K562 (cell line): ENCODE results near the gene C16orf95. TPM values are rescaled to one million over a fixed set of nuclear protein-coding genes. Genes with fewer than 3 reads are reported as not detected.

Experiments
- ATAC-seq: fragments of 200-7000 bp; cut with Tn5 transposase; 3 replicates; pipeline ENCODE4 v1.9.1; 2020; ENCODE audit warnings: moderate library complexity
- BruUV-seq: library from RNA; stranded (reverse); fragments of 400-500 nt; replicated peaks from 2 replicates; lab custom pipeline; 2021; lab: Mats Ljungman, UMichigan
- CTCF ChIA-PET: fragments of 300-600 bp; formaldehyde crosslinking; extraction: SDS; loops from one replicate; lab custom pipeline; 2021; ENCODE audit warnings: low intra/inter-chr PET ratio; lab: Yijun Ruan, JAX
- POLR2A ChIA-PET: fragments of 300-600, 350-650 bp; sonication (Branson Sonifier 250); formaldehyde crosslinking; extraction: SDS; loops from one replicate; lab custom pipeline; 2021; ENCODE audit warnings: antibody characterized with exemption, inconsistent platforms; lab: Yijun Ruan, JAX
- DNase-seq, 4 experiments: peaks; one replicate each; pipeline versions ENCODE4 v3.0.0 to v3.0.0-alpha.2; 2011 to 2018; ENCODE audit warnings: low spot score in 3 of 4, mixed read lengths in 3 of 4; ENCODE audit errors: extremely low read depth in 1 of 4
- FAIRE-seq: peaks from 2 replicates; lab custom pipeline; 2011; peaks lifted over from hg19 to GRCh38; lab: Jason Lieb, UNC
- H2AFZ ChIP-seq: 2 replicates; pipeline ENCODE4 v1.6.0; 2011; ENCODE audit warnings: low read depth, low read length, control low read depth, inconsistent platforms
- H3K27ac ChIP-seq: fragments of 200-600 bp; 3 replicates; pipeline ENCODE4 v1.8.0; 2011; ENCODE audit warnings: low read depth, mild to moderate bottlenecking, control low read depth, inconsistent platforms, low read length, moderate library complexity, mixed read lengths; ENCODE audit errors: extremely low read depth
- H3K27me3 ChIP-seq, 2 experiments: fragments of 300-600 bp in 1 of 2; 2 replicates in 1 of 2; 3 replicates in 1 of 2; pipeline versions ENCODE4 v1.6.0 to v1.8.0; 2011; ENCODE audit warnings: inconsistent platforms in 2 of 2, low read length in 2 of 2, mild to moderate bottlenecking in 1 of 2, mixed read lengths in 1 of 2, moderate library complexity in 1 of 2; ENCODE audit not compliant: control insufficient read depth in 2 of 2, insufficient read depth in 2 of 2
- H3K36me3 ChIP-seq: fragments of 300-600 bp; 3 replicates; pipeline ENCODE4 v1.8.0; 2011; ENCODE audit warnings: mild to moderate bottlenecking, low read length, inconsistent platforms; ENCODE audit not compliant: control insufficient read depth, insufficient read depth
- H3K4me1 ChIP-seq, 2 experiments: fragments of 200-600 bp in 1 of 2; replicated peaks in 1 of 2; 2 replicates in 1 of 2; 3 replicates in 1 of 2; pipeline versions ENCODE4 v1.5.1 to v1.8.0; 2011; ENCODE audit warnings: inconsistent platforms in 2 of 2, low read length in 2 of 2, mild to moderate bottlenecking in 1 of 2, mixed read lengths in 1 of 2, moderate library complexity in 1 of 2; ENCODE audit not compliant: control insufficient read depth in 2 of 2, insufficient read depth in 2 of 2
- H3K4me2 ChIP-seq: 2 replicates; pipeline ENCODE4 v1.6.1; 2011; ENCODE audit warnings: low read length, control low read depth, inconsistent platforms, mixed read lengths; ENCODE audit not compliant: insufficient read depth
- H3K4me3 ChIP-seq: fragments of 200-600 bp; sonication (generic), shearing (Covaris generic); 2 replicates; pipeline ENCODE4 v1.5.1; 2016; ENCODE audit warnings: control low read depth, inconsistent platforms
- H3K79me2 ChIP-seq: fragments of 200-600 bp; 3 replicates; pipeline ENCODE4 v1.8.0; 2011; ENCODE audit warnings: low read length, inconsistent platforms; ENCODE audit not compliant: control insufficient read depth, insufficient read depth
- H3K9ac ChIP-seq, 2 experiments: 2 replicates each; pipeline versions ENCODE4 v1.6.0 to v1.6.1; 2011; ENCODE audit warnings: low read depth in 2 of 2, low read length in 2 of 2, control low read depth in 1 of 2, inconsistent platforms in 1 of 2, mild to moderate bottlenecking in 1 of 2, mixed read lengths in 1 of 2; ENCODE audit not compliant: insufficient read depth in 1 of 2
- H3K9me1 ChIP-seq: one replicate; pipeline ENCODE4 v1.6.0; 2011; ENCODE audit warnings: inconsistent platforms, mild to moderate bottlenecking, low read length, moderate library complexity; ENCODE audit not compliant: control insufficient read depth, insufficient read depth
- H3K9me3 ChIP-seq: replicated peaks from 2 replicates; pipeline ENCODE4 v1.5.1; 2011; ENCODE audit warnings: low read depth, low read length, inconsistent platforms; ENCODE audit not compliant: control insufficient read depth, insufficient read depth
- H4K20me1 ChIP-seq: replicated peaks from 2 replicates; pipeline ENCODE4 v1.6.1; 2011; ENCODE audit warnings: low read length, inconsistent platforms, mixed read lengths; ENCODE audit not compliant: control insufficient read depth, insufficient read depth
- DLX4 ChIP-seq: fragments of 250-450 bp; sonication (Bioruptor Pico); IDR thresholded peaks from 2 replicates; pipeline ENCODE4 v1.6.1; 2021; ENCODE audit warnings: mild to moderate bottlenecking
- GTF2B ChIP-seq: IDR thresholded peaks from 2 replicates; pipeline ENCODE4 v1.6.1; 2011; ENCODE audit not compliant: insufficient read length; ENCODE audit errors: extremely low read depth
- L3MBTL2 ChIP-seq: fragments of 450-650 bp; IDR thresholded peaks from 2 replicates; pipeline ENCODE4 v1.6.1; 2016; ENCODE audit warnings: mild to moderate bottlenecking, moderate library complexity
- NCOA1 ChIP-seq: fragments of 450-650 bp; IDR thresholded peaks from 2 replicates; pipeline ENCODE4 v1.6.1; 2016; ENCODE audit warnings: low read depth
- POLR2H ChIP-seq: IDR thresholded peaks from 2 replicates; pipeline ENCODE4 v1.6.1; 2016; ENCODE audit warnings: missing genetic modification characterization, low read depth, mild to moderate bottlenecking, control low read depth, missing compliant biosample characterization, moderate library complexity
- TCF7 ChIP-seq: sonication (generic); IDR thresholded peaks from 2 replicates; pipeline ENCODE4 v1.6.1; 2016; ENCODE audit warnings: antibody characterized with exemption, borderline replicate concordance
- ZNF76 ChIP-seq: fragments of 250-450 bp; sonication (Bioruptor Pico); IDR thresholded peaks from 2 replicates; pipeline ENCODE4 v1.4.0; 2020; ENCODE audit warnings: mild to moderate bottlenecking, moderate library complexity, borderline replicate concordance
- WGBS: fragments of 100-300 bp; shearing (Covaris generic); methylation state at CpG from one replicate; pipeline ENCODE4 v1.1.6; 2016; ENCODE audit warnings: low coverage, mixed read lengths; ENCODE audit not compliant: insufficient coverage; ENCODE audit errors: missing lambda C conversion rate; 5-methylcytosine and 5-hydroxymethylcytosine counted together
- in situ Hi-C: fragments of 300-500 bp; cut with MboI; formaldehyde crosslinking; loops from 4 replicates; pipeline ENCODE4 v1.15.0; 2018; ENCODE audit warnings: inconsistent platforms, mixed read lengths
- intact Hi-C: fragments of 100-400 bp; cut with micrococcal nuclease; formaldehyde crosslinking; loops from 2 replicates; pipeline ENCODE4 v1.14.2; 2022
- polyA plus RNA-seq, 8 experiments: library from polyadenylated mRNA; depleted of rRNA in 4 of 8; stranded (reverse) in 5 of 8; unstranded in 3 of 8; fragments of >200 nt; fragmentation: Nextera tagmentation in 2 of 8; fragmentation: Illumina TruSeq in 1 of 8; extraction: Ambion mirVana in 2 of 8; extraction: Trizol in 1 of 8; gene quantifications; 2 replicates each; pipeline versions ENCODE4 v1.2.1 to v1.2.3, GENCODE V29; 2011 to 2014; ENCODE audit warnings: inconsistent platforms in 1 of 8, missing spikeins in 1 of 8
- total RNA-seq, 7 experiments: library from RNA; depleted of rRNA in 6 of 7; stranded (reverse); fragments of >200 nt in 6 of 7; fragmentation: Illumina TruSeq in 2 of 7; extraction: Trizol in 2 of 7; gene quantifications; 2 replicates each; pipeline versions ENCODE4 v1.2.1 to v1.2.3, GENCODE V29; 2011 to 2021; ENCODE audit warnings: low replicate concordance in 1 of 7
- TF ChIP-seq, protein P1 (sequence below): fragments of 150-350 bp; conservative IDR thresholded peaks from 2 replicates; pipeline ENCODE4 v1.6.1; 2014; ENCODE audit warnings: low read length
- TF ChIP-seq, protein P2 (sequence below): fragments of 450-650 bp; formaldehyde crosslinking; IDR thresholded peaks from 2 replicates; pipeline ENCODE4 v1.4.0; 2020; ENCODE audit warnings: mild to moderate bottlenecking, moderate library complexity

The C16orf95 gene
- total and polyA plus RNA-seq, 9 of the 15 experiments (the other 6 are each of a cell fraction or from before 2014, with no cell fraction given) = 6.5 to 20.5 (median 9.4) TPM

DNA sequence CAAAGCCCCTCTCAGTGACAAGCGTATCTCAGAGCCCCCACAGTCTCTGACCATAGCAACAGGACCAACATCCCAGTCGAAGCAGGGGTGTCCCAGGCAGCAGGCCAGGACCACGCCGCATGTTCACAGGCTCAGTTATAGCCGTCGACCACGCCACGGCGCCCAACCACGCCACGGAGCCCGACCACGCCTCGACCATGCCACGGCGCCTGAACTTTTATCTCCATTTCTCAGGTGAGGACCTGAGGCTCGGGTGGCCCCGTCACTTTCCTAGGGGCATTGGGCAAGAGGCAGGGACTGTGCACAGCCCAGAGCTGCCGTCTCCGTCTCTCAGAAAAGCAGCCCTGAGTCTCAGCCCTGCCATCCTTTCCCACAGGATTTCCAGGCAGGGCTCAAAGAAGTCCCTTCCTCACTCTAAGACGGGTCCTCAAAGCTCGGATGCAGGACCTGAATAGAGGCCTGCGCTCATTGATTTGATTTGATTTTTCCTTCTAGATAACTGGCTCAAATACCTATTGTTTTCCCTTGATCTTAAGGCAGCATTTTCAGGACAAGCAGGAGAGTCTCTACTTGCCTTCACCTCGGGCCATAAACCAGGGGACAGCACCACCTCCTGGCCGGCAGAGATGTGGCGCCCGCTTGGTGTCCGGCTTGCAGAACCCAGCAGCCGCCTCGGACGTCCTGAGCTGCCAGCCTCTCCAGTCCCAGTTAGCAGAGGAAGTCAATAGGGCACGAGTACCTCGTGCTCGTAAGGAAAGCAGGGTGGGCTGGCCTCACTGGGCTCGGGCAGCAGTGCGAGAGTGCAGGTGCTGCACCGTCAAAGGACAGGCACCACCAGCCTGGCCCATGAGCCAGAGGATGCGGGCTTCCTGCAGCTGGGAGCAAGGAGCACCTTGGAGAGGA lies 38.8 kb downstream of the C16orf95 start:
- FAIRE-seq = peak; percentile 90
- peak; percentile 100 for ATAC-seq
- in situ Hi-C loops = loop anchor here (10.0 kb wide), 1 partner anchor 714 kb away; the partner anchor contains the start of gene FOXC2
- TF ChIP-seq ZNF76 (CRISPR knock-in tag) (no peak), TCF7 (no peak), POLR2H (tag) (no peak), L3MBTL2 (no peak), GTF2B (no peak), DLX4 (no peak), NCOA1 (no peak)
- TF ChIP-seq, protein P1, sequence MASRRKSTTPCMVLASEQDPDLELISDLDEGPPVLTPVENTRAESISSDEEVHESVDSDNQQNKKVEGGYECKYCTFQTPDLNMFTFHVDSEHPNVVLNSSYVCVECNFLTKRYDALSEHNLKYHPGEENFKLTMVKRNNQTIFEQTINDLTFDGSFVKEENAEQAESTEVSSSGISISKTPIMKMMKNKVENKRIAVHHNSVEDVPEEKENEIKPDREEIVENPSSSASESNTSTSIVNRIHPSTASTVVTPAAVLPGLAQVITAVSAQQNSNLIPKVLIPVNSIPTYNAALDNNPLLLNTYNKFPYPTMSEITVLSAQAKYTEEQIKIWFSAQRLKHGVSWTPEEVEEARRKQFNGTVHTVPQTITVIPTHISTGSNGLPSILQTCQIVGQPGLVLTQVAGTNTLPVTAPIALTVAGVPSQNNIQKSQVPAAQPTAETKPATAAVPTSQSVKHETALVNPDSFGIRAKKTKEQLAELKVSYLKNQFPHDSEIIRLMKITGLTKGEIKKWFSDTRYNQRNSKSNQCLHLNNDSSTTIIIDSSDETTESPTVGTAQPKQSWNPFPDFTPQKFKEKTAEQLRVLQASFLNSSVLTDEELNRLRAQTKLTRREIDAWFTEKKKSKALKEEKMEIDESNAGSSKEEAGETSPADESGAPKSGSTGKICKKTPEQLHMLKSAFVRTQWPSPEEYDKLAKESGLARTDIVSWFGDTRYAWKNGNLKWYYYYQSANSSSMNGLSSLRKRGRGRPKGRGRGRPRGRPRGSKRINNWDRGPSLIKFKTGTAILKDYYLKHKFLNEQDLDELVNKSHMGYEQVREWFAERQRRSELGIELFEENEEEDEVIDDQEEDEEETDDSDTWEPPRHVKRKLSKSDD = no peak
- TF ChIP-seq, protein P2, sequence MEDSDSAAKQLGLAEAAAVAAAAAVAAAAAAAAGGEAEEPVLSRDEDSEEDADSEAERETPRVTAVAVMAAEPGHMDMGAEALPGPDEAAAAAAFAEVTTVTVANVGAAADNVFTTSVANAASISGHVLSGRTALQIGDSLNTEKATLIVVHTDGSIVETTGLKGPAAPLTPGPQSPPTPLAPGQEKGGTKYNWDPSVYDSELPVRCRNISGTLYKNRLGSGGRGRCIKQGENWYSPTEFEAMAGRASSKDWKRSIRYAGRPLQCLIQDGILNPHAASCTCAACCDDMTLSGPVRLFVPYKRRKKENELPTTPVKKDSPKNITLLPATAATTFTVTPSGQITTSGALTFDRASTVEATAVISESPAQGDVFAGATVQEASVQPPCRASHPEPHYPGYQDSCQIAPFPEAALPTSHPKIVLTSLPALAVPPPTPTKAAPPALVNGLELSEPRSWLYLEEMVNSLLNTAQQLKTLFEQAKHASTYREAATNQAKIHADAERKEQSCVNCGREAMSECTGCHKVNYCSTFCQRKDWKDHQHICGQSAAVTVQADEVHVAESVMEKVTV (CRISPR knock-in tag) = peak; percentile 28; the same call in 1 of the 2 replicates

More for the DNA sequence above, 38.8 kb downstream of the C16orf95 start:
- H3K36me3 ChIP-seq = no peaks in the 10 kb centered on the region
- intact Hi-C loops = loop anchor here (1.0 to 5.0 kb wide), 3 partner anchors 75 to 715 kb away; no protein-coding TSS in a partner anchor
- DNase-seq = peak; percentile 71 to 82 (median 80)
- no peak overlapping the region for H2AFZ ChIP-seq
- no peak overlapping the region for H3K4me2 ChIP-seq
- no peaks in the 10 kb centered on the region for H3K79me2 ChIP-seq
- peaks cover 0 to 13% of the 10 kb centered on the region in 2 experiments; a peak in 2 of 5 replicates for H3K4me1 ChIP-seq
- BruUV-seq = no TSS peak
- CTCF ChIA-PET = interaction anchor here (0.7 to 2.0 kb wide), 3 partner anchors 75 to 715 kb away, joined by 4 to 38 read pairs (median 7); no protein-coding TSS in a partner anchor
- no peaks in the 10 kb centered on the region for H3K9me3 ChIP-seq
- POLR2A ChIA-PET = no interaction called here
- H3K9ac ChIP-seq = no peak overlapping the region
- H3K27ac ChIP-seq = no peak overlapping the region
- peaks cover 8% of the 10 kb centered on the region; the same call in 1 of the 2 replicates for H4K20me1 ChIP-seq
- H3K9me1 ChIP-seq = no peaks in the 10 kb centered on the region
- no peaks in the 10 kb centered on the region for H3K27me3 ChIP-seq
- H3K4me3 ChIP-seq = no peak overlapping the region
- WGBS = 41% methylated on average over 34 of the region's 38 CpGs
